GM21515 (cell line): ENCODE results near the gene B3GNT2.
A peak's percentile ranks its signal among the peaks of the same experiment; 100 is the strongest.
"Not testable (repeated sequence)": the region's sequence is repeated elsewhere in the genome, so short reads cannot be mapped to it uniquely, and the experiment has no call there.

ENCODE experiments used
- ATAC-seq: cut with Tn5 transposase; IDR thresholded peaks from one replicate; pipeline ENCODE4 v1.9.1; 2021; ENCODE audit not compliant: unreplicated experiment

Gene B3GNT2

GRCh38 chr2:62195421-62196277 is at the start of gene B3GNT2:
Gene B3GNT2, plus strand, starts transcription at chr2:62196115. Its CDS starts 26,106 bp downstream, at chr2:62222221.
- ATAC-seq, result peak; percentile 49

- not testable (repeated sequence) for ATAC-seq
These were observed 49.1 kb upstream of the B3GNT2 start for GRCh38 chr2:62146790-62147189.

- ATAC-seq, result no peak
These were observed 48.2 kb upstream of the B3GNT2 start for GRCh38 chr2:62147610-62148301.

- ATAC-seq, result no peak
These were observed 46.2 kb upstream of the B3GNT2 start for GRCh38 chr2:62149708-62150107.

- no peak for ATAC-seq
These were observed 45.2 kb upstream of the B3GNT2 start for GRCh38 chr2:62150597-62151305.

GRCh38 chr2:62151306-62151638 is 44.6 kb upstream of the B3GNT2 start:
- no peak for ATAC-seq

GRCh38 chr2:62152000-62152399 is 43.9 kb upstream of the B3GNT2 start:
- ATAC-seq, result no peak

GRCh38 chr2:62156861-62157496 is 38.9 kb upstream of the B3GNT2 start:
- no peak for ATAC-seq

- no peak for ATAC-seq
These were observed 37.3 kb upstream of the B3GNT2 start for GRCh38 chr2:62158444-62159121.

GRCh38 chr2:62160691-62161090 is 35.2 kb upstream of the B3GNT2 start:
- ATAC-seq, result not testable (repeated sequence)

GRCh38 chr2:62163106-62163831 is 32.6 kb upstream of the B3GNT2 start:
- no peak for ATAC-seq

GRCh38 chr2:62163834-62164233 is 32.1 kb upstream of the B3GNT2 start:
- no peak for ATAC-seq

GRCh38 chr2:62175728-62176127 is 20.2 kb upstream of the B3GNT2 start:
- no peak for ATAC-seq

GRCh38 chr2:62176801-62177200 is 19.1 kb upstream of the B3GNT2 start:
- no peak for ATAC-seq

GRCh38 chr2:62177392-62178049 is 18.4 kb upstream of the B3GNT2 start:
- ATAC-seq, result no peak

- ATAC-seq, result no peak
These were observed 17.1 kb upstream of the B3GNT2 start for GRCh38 chr2:62178741-62179271.

GRCh38 chr2:62180975-62181374 is 14.9 kb upstream of the B3GNT2 start:
- ATAC-seq, result no peak

- ATAC-seq, result no peak
These were observed 14.1 kb upstream of the B3GNT2 start for GRCh38 chr2:62181843-62182242.

- ATAC-seq, result no peak
These were observed 11.2 kb upstream of the B3GNT2 start for GRCh38 chr2:62184512-62185230.
